Fibroblast of mammary gland (primary cell): ENCODE results near the gene BAIAP2L2.

Experiments used
- DNase-seq: peaks from one replicate; pipeline ENCODE4 v3.0.0-alpha.2; 2010; ENCODE audit warnings: low read depth
- H3K4me3 ChIP-seq: 2 replicates; pipeline ENCODE4 v1.5.1; 2011; ENCODE audit warnings: low read depth, mild to moderate bottlenecking, low read length, moderate library complexity; ENCODE audit not compliant: control insufficient read depth
- CTCF ChIP-seq: conservative IDR thresholded peaks from 2 replicates; pipeline ENCODE4 v1.5.1; 2011; ENCODE audit warnings: low read depth, low read length, inconsistent platforms; ENCODE audit not compliant: control insufficient read depth, insufficient read depth

Gene BAIAP2L2

GRCh38 chr22:38070250-38070921, 40.1 kb downstream of the BAIAP2L2 start:
- no peak for TF ChIP-seq CTCF
- DNase-seq: no peak
- H3K4me3 ChIP-seq: no peak overlapping the region

GRCh38 chr22:38069372-38070249, 40.9 kb downstream of the BAIAP2L2 start:
- DNase-seq: peak; percentile 26
- no peak overlapping the region for H3K4me3 ChIP-seq
- peak; percentile 44 for TF ChIP-seq CTCF

GRCh38 chr22:38068641-38069371, 41.7 kb downstream of the BAIAP2L2 start:
- no peak for DNase-seq
- TF ChIP-seq CTCF: no peak

GRCh38 chr22:38067761-38068360, 42.6 kb downstream of the BAIAP2L2 start:
- DNase-seq: no peak
- no peak overlapping the region for H3K4me3 ChIP-seq
- TF ChIP-seq CTCF: no peak

More at GRCh38 chr22:38068641-38069371, 41.7 kb downstream of the BAIAP2L2 start:
- H3K4me3 ChIP-seq: no peak overlapping the region

GRCh38 chr22:38067028-38067415, 43.5 kb downstream of the BAIAP2L2 start:
- no peak for DNase-seq
- H3K4me3 ChIP-seq: no peak overlapping the region
- TF ChIP-seq CTCF: no peak

- TF ChIP-seq CTCF: peak; percentile 4
- H3K4me3 ChIP-seq: no peak overlapping the region
- no peak for DNase-seq
These were observed 44.0 kb downstream of the BAIAP2L2 start for GRCh38 chr22:38066381-38067027.
